GM06990 (cell line): ENCODE results near the gene PNPLA4.

Source experiments
- DNase-seq: peaks from one replicate; pipeline ENCODE4 v3.0.0-alpha.2; 2011; ENCODE audit not compliant: insufficient read length; ENCODE audit errors: extremely low read depth
- H3K27me3 ChIP-seq: replicated peaks from 2 replicates; pipeline ENCODE4 v1.6.0; 2011; ENCODE audit warnings: low read length; ENCODE audit not compliant: control insufficient read depth, insufficient read depth
- H3K36me3 ChIP-seq: 2 replicates; pipeline ENCODE4 v1.5.1; 2011; ENCODE audit warnings: low read length; ENCODE audit not compliant: control insufficient read depth, insufficient read depth
- H3K4me3 ChIP-seq: replicated peaks from 2 replicates; pipeline ENCODE4 v1.5.1; 2011; ENCODE audit warnings: low read depth, mild to moderate bottlenecking, control low read depth, low read length
- CTCF ChIP-seq: IDR thresholded peaks from 2 replicates; pipeline ENCODE4 v1.5.1; 2011; ENCODE audit warnings: low read length, control low read depth, mild to moderate bottlenecking, inconsistent platforms; ENCODE audit not compliant: insufficient read depth, poor library complexity, severe bottlenecking

The PNPLA4 gene

GRCh38 chrX:7921750-7922149 is 5.5 kb downstream of the PNPLA4 start:
- Histone ChIP-seq H3K36me3 (peaks cover 5% of the 10 kb centered on the region; the same call in 1 of the 2 replicates), H3K4me3 (no peak overlapping the region)
- TF ChIP-seq CTCF, result no peak

DNA sequence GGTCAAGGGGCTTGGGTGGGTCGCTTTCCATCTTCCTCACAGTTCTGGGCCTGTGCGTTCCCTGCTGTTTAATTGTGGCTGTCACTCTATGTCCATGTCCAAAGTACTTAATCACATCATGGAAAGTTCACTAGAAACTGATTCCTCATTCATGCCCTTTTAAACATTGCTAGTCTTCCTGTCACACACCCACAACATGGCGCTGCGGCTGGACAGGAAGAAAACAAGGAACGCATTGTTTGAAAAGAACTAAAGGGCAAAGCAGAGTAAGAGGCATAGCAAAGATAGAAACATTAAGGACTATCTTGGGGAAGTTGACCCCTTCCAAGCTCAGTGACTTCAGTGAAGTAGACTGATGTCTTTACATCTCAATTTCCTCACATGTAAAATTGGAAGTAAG is 18.4 kb downstream of the PNPLA4 start:
- peaks cover 2% of the 10 kb centered on the region; the same call in 1 of the 2 replicates for H3K36me3 ChIP-seq
- no peak overlapping the region for H3K4me3 ChIP-seq
- no peaks in the 10 kb centered on the region for H3K27me3 ChIP-seq
- DNase-seq, result no peak
- TF ChIP-seq CTCF, result no peak

More at GRCh38 chrX:7921750-7922149, 5.5 kb downstream of the PNPLA4 start:
- no peaks in the 10 kb centered on the region for H3K27me3 ChIP-seq
- DNase-seq, result no peak

- TF ChIP-seq CTCF, result no peak
- no peaks in the 10 kb centered on the region for H3K27me3 ChIP-seq
- no peak overlapping the region for H3K4me3 ChIP-seq
- H3K36me3 ChIP-seq, result no peaks in the 10 kb centered on the region; the same call in 1 of the 2 replicates
- no peak for DNase-seq
These were observed 22.7 kb downstream of the PNPLA4 start for GRCh38 chrX:7904562-7904961.

- TF ChIP-seq CTCF, result no peak
- no peaks in the 10 kb centered on the region for H3K27me3 ChIP-seq
- H3K36me3 ChIP-seq, result peaks cover 2% of the 10 kb centered on the region; the same call in 1 of the 2 replicates
- DNase-seq, result no peak
- H3K4me3 ChIP-seq, result no peak overlapping the region
These were observed 35.3 kb downstream of the PNPLA4 start for GRCh38 chrX:7891928-7892327.

DNA sequence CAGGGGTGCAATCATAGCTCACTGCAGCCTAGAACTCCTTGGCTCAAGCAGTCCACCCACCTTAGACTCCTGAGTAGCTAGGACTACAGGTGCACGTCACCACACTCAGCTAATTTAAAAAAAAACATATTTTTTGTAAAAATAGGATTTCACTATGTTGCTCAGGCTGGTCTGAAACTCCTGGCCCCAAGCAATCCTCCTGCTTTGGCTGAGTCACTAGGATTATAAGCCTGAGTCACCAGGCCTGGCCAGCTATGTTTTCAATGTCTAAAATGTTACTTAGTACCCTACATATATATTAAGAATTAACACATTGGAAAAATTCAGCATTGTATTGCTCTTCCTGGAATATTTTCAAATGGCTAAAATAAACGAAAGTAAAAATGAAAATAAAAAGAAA is 37.5 kb downstream of the PNPLA4 start:
- no peaks in the 10 kb centered on the region for H3K36me3 ChIP-seq
- DNase-seq, result no peak
- no peaks in the 10 kb centered on the region for H3K27me3 ChIP-seq
- no peak overlapping the region for H3K4me3 ChIP-seq
- TF ChIP-seq CTCF, result no peak

- Histone ChIP-seq H3K27me3 (no peaks in the 10 kb centered on the region), H3K4me3 (no peak overlapping the region), H3K36me3 (no peaks in the 10 kb centered on the region)
- no peak for DNase-seq
- no peak for TF ChIP-seq CTCF
These were observed 38.1 kb downstream of the PNPLA4 start for GRCh38 chrX:7889135-7889534.
